Neutrophil (primary cell): ENCODE data around the gene SHB.

Source experiments
- H3K27ac ChIP-seq: fragments of 200-600 bp; sonication (generic); 2 replicates; pipeline ENCODE4 v1.5.1; 2016; ENCODE audit warnings: mild to moderate bottlenecking, moderate library complexity
- H3K27me3 ChIP-seq: fragments of 200-600 bp; sonication (generic); 2 replicates; pipeline ENCODE4 v1.6.0; 2016; ENCODE audit warnings: mild to moderate bottlenecking
- H3K36me3 ChIP-seq: fragments of 200-600 bp; sonication (generic); 2 replicates; pipeline ENCODE4 v1.5.1; 2017
- H3K4me1 ChIP-seq, 2 experiments: fragments of 200-600 bp in 1 of 2; sonication (generic) in 1 of 2; 1 replicate in 1 of 2; 2 replicates in 1 of 2; pipeline versions ENCODE4 v1.5.1 to v1.6.1; 2013 to 2016; ENCODE audit warnings: low read depth in 1 of 2, low read length in 1 of 2, mild to moderate bottlenecking in 1 of 2, moderate library complexity in 1 of 2; ENCODE audit not compliant: control insufficient read depth in 1 of 2, insufficient read depth in 1 of 2
- H3K4me3 ChIP-seq, 2 experiments: fragments of 200-600 bp in 1 of 2; sonication (generic) in 1 of 2; 1 replicate in 1 of 2; 2 replicates in 1 of 2; pipeline ENCODE4 v1.5.1; 2013 to 2016; ENCODE audit warnings: low read depth in 1 of 2, low read length in 1 of 2, mild to moderate bottlenecking in 1 of 2, moderate library complexity in 1 of 2
- H3K9me3 ChIP-seq: fragments of 200-600 bp; sonication (generic); 2 replicates; pipeline ENCODE4 v1.5.1; 2016
- CTCF ChIP-seq: fragments of 200-600 bp; sonication (generic); IDR thresholded peaks from 2 replicates; pipeline ENCODE4 v1.5.1; 2016; ENCODE audit warnings: antibody characterized with exemption

Gene SHB

GRCh38 chr9:38061326-38061977, 7.6 kb downstream of the SHB start:
- no peak for TF ChIP-seq CTCF
- H3K36me3 ChIP-seq, result no peaks in the 10 kb centered on the region
- peaks cover 46% of the 10 kb centered on the region for H3K27me3 ChIP-seq
- no peak overlapping the region for H3K27ac ChIP-seq
- peaks cover 0 to 2% of the 10 kb centered on the region in 2 experiments for H3K4me1 ChIP-seq
- H3K4me3 ChIP-seq, result no peak overlapping the region
- H3K9me3 ChIP-seq, result no peaks in the 10 kb centered on the region

GRCh38 chr9:38060681-38061080, 8.3 kb downstream of the SHB start:
- Histone ChIP-seq H3K4me3 (no peak overlapping the region), H3K9me3 (no peaks in the 10 kb centered on the region), H3K27ac (no peak overlapping the region), H3K4me1 (no peaks in the 10 kb centered on the region), H3K27me3 (peaks cover 41% of the 10 kb centered on the region), H3K36me3 (no peaks in the 10 kb centered on the region)
- no peak for TF ChIP-seq CTCF

GRCh38 chr9:38059233-38059936, 9.6 kb downstream of the SHB start:
- Histone ChIP-seq H3K4me3 (no peak overlapping the region), H3K4me1 (no peaks in the 10 kb centered on the region), H3K27ac (no peak overlapping the region), H3K9me3 (no peaks in the 10 kb centered on the region), H3K36me3 (no peaks in the 10 kb centered on the region), H3K27me3 (peaks cover 36% of the 10 kb centered on the region)
- TF ChIP-seq CTCF, result no peak

GRCh38 chr9:38058452-38059232, 10.4 kb downstream of the SHB start:
- TF ChIP-seq CTCF, result no peak
- no peak overlapping the region for H3K4me3 ChIP-seq
- H3K27me3 ChIP-seq, result peaks cover 41% of the 10 kb centered on the region
- H3K27ac ChIP-seq, result no peak overlapping the region
- H3K36me3 ChIP-seq, result no peaks in the 10 kb centered on the region
- no peaks in the 10 kb centered on the region for H3K4me1 ChIP-seq
- no peaks in the 10 kb centered on the region for H3K9me3 ChIP-seq

- no peak for TF ChIP-seq CTCF
- Histone ChIP-seq H3K9me3 (no peaks in the 10 kb centered on the region), H3K27ac (no peak overlapping the region), H3K4me1 (no peaks in the 10 kb centered on the region), H3K36me3 (no peaks in the 10 kb centered on the region), H3K27me3 (peaks cover 37% of the 10 kb centered on the region), H3K4me3 (no peak overlapping the region)
Measured at GRCh38 chr9:38057416-38058195, 11.4 kb downstream of the SHB start.
